ENCODE results near the gene DAO. TPM values are rescaled to one million over a fixed set of nuclear protein-coding genes. Genes with fewer than 3 reads are reported as not detected.

Gene DAO
- total and polyA plus RNA-seq, 2 of the 4 experiments (the other 2 are of a cell fraction) = not detected

- no peak overlapping the region for H3K14ac ChIP-seq (replicated peaks; ENCODE audit: low read depth, low read length)
- DNase-seq (no peak), ATAC-seq (ENCODE audit: low read depth) (no peak)
- H4K91ac ChIP-seq (ENCODE audit: insufficient read depth, low read depth, low read length) = no peak overlapping the region
- no peaks in the 10 kb centered on the region for H3K4me1 ChIP-seq (ENCODE audit: control insufficient read depth, insufficient read depth, low read length)
- peaks cover 2% of the 10 kb centered on the region; the same call in 1 of the 2 replicates for H3K9me1 ChIP-seq (ENCODE audit: insufficient read depth, low read length)
- H4K8ac ChIP-seq (ENCODE audit: low read depth in 2 of 2, low read length in 2 of 2) = no peak overlapping the region
- TF ChIP-seq CEBPB (IDR thresholded peaks at IDR 0.05; ENCODE audit: low read depth, low read length) = no peak
- no peak for TF ChIP-seq FOS (IDR thresholded peaks at IDR 0.05; ENCODE audit: low read depth, low read length)
- TF ChIP-seq NFE2L2 (IDR thresholded peaks at IDR 0.05; ENCODE audit: low read depth, low read length) = no peak
- no peak for TF ChIP-seq BHLHE40 (IDR thresholded peaks at IDR 0.05; ENCODE audit: low read depth, low read length)
- no peak for TF ChIP-seq CTCF (conservative IDR thresholded peaks at IDR 0.05; ENCODE audit: low read depth, low read length)
- no peak for TF ChIP-seq USF2 (IDR thresholded peaks at IDR 0.05; ENCODE audit: low read depth, low read length)
- no peak for TF ChIP-seq CHD1 (IDR thresholded peaks at IDR 0.05; ENCODE audit: low read depth, low read length)
- no peak for TF ChIP-seq POLR2A (IDR thresholded peaks at IDR 0.05; ENCODE audit: low read depth, low read length)
- no peak for TF ChIP-seq MAFK (IDR thresholded peaks at IDR 0.05; ENCODE audit: low read depth, low read length)
- TF ChIP-seq MAZ (IDR thresholded peaks at IDR 0.05; ENCODE audit: borderline replicate concordance, low read depth, low read length) = no peak
- no peak for TF ChIP-seq RFX5 (IDR thresholded peaks at IDR 0.05; ENCODE audit: low read depth, low read length)
- no peak for TF ChIP-seq MXI1 (IDR thresholded peaks at IDR 0.05; ENCODE audit: borderline replicate concordance, low read depth, low read length)
- TF ChIP-seq SMC3 (IDR thresholded peaks at IDR 0.05; ENCODE audit: low read depth, low read length) = no peak
- TF ChIP-seq RAD21 (IDR thresholded peaks at IDR 0.05; ENCODE audit: low read length) = no peak
- TF ChIP-seq ELK1 (IDR thresholded peaks at IDR 0.05; ENCODE audit: borderline replicate concordance, low read depth, low read length) = no peak
- no peak for TF ChIP-seq RCOR1 (IDR thresholded peaks at IDR 0.05; ENCODE audit: insufficient replicate concordance, low read length)
- H3K27me3 ChIP-seq (ENCODE audit: control insufficient read depth, insufficient read depth, low read length) = no peaks in the 10 kb centered on the region
- no peaks in the 10 kb centered on the region for H3K36me3 ChIP-seq (ENCODE audit: control insufficient read depth, insufficient read depth, low read length)
- H3K4me2 ChIP-seq (ENCODE audit: low read depth, low read length) = no peak overlapping the region
- WGBS, 2 experiments (ENCODE audit: extremely low coverage in 2 of 2, insufficient read length in 1 of 2) = no CpG with 5 or more reads among the region's 4 CpGs
- no peak overlapping the region for H2BK20ac ChIP-seq (ENCODE audit: low read depth, low read length)
- dilution Hi-C loops (cut with HindIII; ENCODE audit: low sequenced_read_pairs, unreplicated experiment) = no loop called here
- no peak overlapping the region for H2BK15ac ChIP-seq (ENCODE audit: low read depth, low read length)
- no peak overlapping the region for H2AK9ac ChIP-seq (replicated peaks; ENCODE audit: low read depth, low read length, poor library complexity)
- in situ Hi-C loops (cut with MboI; ENCODE audit: low sequenced_read_pairs) = no loop called here
- intact Hi-C loops (cut with micrococcal nuclease) = no loop called here
- H2AFZ ChIP-seq (replicated peaks; ENCODE audit: low read length, poor library complexity) = no peak overlapping the region
- H2AK5ac ChIP-seq (ENCODE audit: low read depth, low read length) = no peak overlapping the region
- H3K4me3 ChIP-seq (ENCODE audit: insufficient read depth, low read depth, low read length) = no peak overlapping the region
- H4K5ac ChIP-seq (ENCODE audit: low read depth, low read length) = no peak overlapping the region
- no peak overlapping the region for H3K56ac ChIP-seq (ENCODE audit: extremely low read depth, insufficient read depth, low read length)
- no peaks in the 10 kb centered on the region for H3K79me1 ChIP-seq (ENCODE audit: low read depth in 1 of 2, low read length in 2 of 2)
- H3K4ac ChIP-seq (ENCODE audit: low read depth, low read length) = no peak overlapping the region
- no peak overlapping the region for H3K18ac ChIP-seq (ENCODE audit: low read depth, low read length)
- no peak overlapping the region for H2BK5ac ChIP-seq (ENCODE audit: low read depth, low read length, poor library complexity, severe bottlenecking)
- CTCF ChIA-PET = no interaction called here
- no TSS peak for BruUV-seq (replicated peaks)
- no peak overlapping the region for H3K27ac ChIP-seq (ENCODE audit: insufficient read depth, low read length)
- H3K23ac ChIP-seq (ENCODE audit: low read depth, low read length) = no peak overlapping the region
- no peak overlapping the region for H3K9ac ChIP-seq (ENCODE audit: low read depth, low read length)
- POLR2A ChIA-PET (ENCODE audit: unreplicated experiment) = no interaction called here
- H3K9me3 ChIP-seq (ENCODE audit: control insufficient read depth, insufficient read depth, low read length) = peaks cover 6% of the 10 kb centered on the region
- no peaks in the 10 kb centered on the region for H4K20me1 ChIP-seq (ENCODE audit: insufficient read depth, low read length)
- H2BK120ac ChIP-seq (ENCODE audit: low read depth, low read length) = no peak overlapping the region
Observed at GRCh38 chr12:108865169-108865568, 14.7 kb upstream of the DAO start.

Measured in IMR-90 (cell line).